Mucosa of rectum (tissue), 2 donors: ENCODE measurements around the gene STYXL2.
A peak's percentile ranks its signal among the peaks of the same experiment; 100 is the strongest.

Experiments
- H3K27ac ChIP-seq, 2 donors: one replicate each; pipeline ENCODE4 v1.7.0; 2013; ENCODE audit warnings: inconsistent platforms in 2 of 2, low read depth in 2 of 2, low read length in 2 of 2
- H3K27me3 ChIP-seq, 2 donors: one replicate each; pipeline ENCODE4 v1.7.0; 2013; ENCODE audit warnings: low read length in 2 of 2; ENCODE audit not compliant: control insufficient read depth in 2 of 2, insufficient read depth in 2 of 2
- H3K36me3 ChIP-seq, 2 donors: one replicate each; pipeline ENCODE4 v1.7.0; 2013; ENCODE audit warnings: low read length in 2 of 2; ENCODE audit not compliant: control insufficient read depth in 2 of 2, insufficient read depth in 2 of 2
- H3K4me1 ChIP-seq, 2 donors: one replicate each; pipeline ENCODE4 v1.7.0; 2013; ENCODE audit warnings: low read length in 2 of 2, mild to moderate bottlenecking in 1 of 2; ENCODE audit not compliant: control insufficient read depth in 2 of 2, insufficient read depth in 2 of 2
- H3K4me3 ChIP-seq, 2 donors: one replicate each; pipeline ENCODE4 v1.7.0; 2013; ENCODE audit warnings: low read length in 2 of 2
- H3K9ac ChIP-seq, 2 donors: one replicate each; pipeline ENCODE4 v1.7.0; 2013; ENCODE audit warnings: low read length in 2 of 2, low read depth in 1 of 2, mild to moderate bottlenecking in 1 of 2
- H3K9me3 ChIP-seq, 2 donors: one replicate each; pipeline ENCODE4 v1.7.0; 2013; ENCODE audit warnings: low read length in 2 of 2; ENCODE audit not compliant: control insufficient read depth in 2 of 2
- donor health status: healthy.
- donor health status: Normal muscosa, but diverticular disease.

Gene STYXL2

GRCh38 chr1:167088746-167089417 lies 5.0 kb upstream of the STYXL2 start:
- Histone ChIP-seq H3K4me3 (peak overlapping the region; percentile 68 to 78), H3K4me1 (peaks cover 31 to 48% of the 10 kb centered on the region in 2 donors), H3K9ac (peak overlapping the region; percentile 61 to 98), H3K27ac (peak overlapping the region; percentile 96 to 99), H3K36me3 (no peaks in the 10 kb centered on the region), H3K27me3 (no peaks in the 10 kb centered on the region), H3K9me3 (no peaks in the 10 kb centered on the region)

GRCh38 chr1:167089939-167090313 lies 3.9 kb upstream of the STYXL2 start:
- no peaks in the 10 kb centered on the region for H3K27me3 ChIP-seq
- peak overlapping the region; percentile 68 to 78 for H3K4me3 ChIP-seq
- H3K9me3 ChIP-seq: no peaks in the 10 kb centered on the region
- H3K4me1 ChIP-seq: peaks cover 28 to 40% of the 10 kb centered on the region in 2 donors
- H3K27ac ChIP-seq: peak overlapping the region; percentile 96 to 99
- H3K9ac ChIP-seq: peak overlapping the region; percentile 97 to 98
- no peaks in the 10 kb centered on the region for H3K36me3 ChIP-seq

GRCh38 chr1:167090314-167090942 lies 3.4 kb upstream of the STYXL2 start, which contains the start of gene GPA33:
GPA33 (minus strand) TSS chr1:167090377; CDS start chr1:167090287, 90 bp downstream.
- peak within 1 kb of the TSS; percentile 97 to 98 for H3K9ac ChIP-seq
- no peaks in the 10 kb centered on the region for H3K9me3 ChIP-seq
- H3K27ac ChIP-seq: peak within 1 kb of the TSS; percentile 96 to 99
- H3K27me3 ChIP-seq: no peaks in the 10 kb centered on the region
- H3K4me1 ChIP-seq: peaks cover 26 to 35% of the 10 kb centered on the region in 2 donors
- no peaks in the 10 kb centered on the region for H3K36me3 ChIP-seq
- H3K4me3 ChIP-seq: peak within 1 kb of the TSS; percentile 68 to 78

- Histone ChIP-seq H3K9ac (no peak overlapping the region), H3K4me3 (no peak overlapping the region), H3K9me3 (no peaks in the 10 kb centered on the region), H3K27ac (no peak overlapping the region), H3K27me3 (no peaks in the 10 kb centered on the region), H3K4me1 (peaks cover 11 to 14% of the 10 kb centered on the region in 2 donors), H3K36me3 (no peaks in the 10 kb centered on the region)
Measured at GRCh38 chr1:167092653-167093052, 1.2 kb upstream of the STYXL2 start.

- Histone ChIP-seq H3K27ac (no peak overlapping the region), H3K36me3 (no peaks in the 10 kb centered on the region), H3K4me1 (peaks cover 3% of the 10 kb centered on the region in 2 donors), H3K9me3 (no peaks in the 10 kb centered on the region), H3K27me3 (no peaks in the 10 kb centered on the region), H3K4me3 (no peak overlapping the region), H3K9ac (no peak overlapping the region)
Measured at GRCh38 chr1:167094690-167095089, 815 bp downstream of the STYXL2 start.

- Histone ChIP-seq H3K9me3 (no peaks in the 10 kb centered on the region), H3K36me3 (no peaks in the 10 kb centered on the region), H3K4me1 (peaks cover 3 to 6% of the 10 kb centered on the region in 2 donors), H3K4me3 (no peak overlapping the region), H3K9ac (no peak overlapping the region), H3K27ac (no peak overlapping the region), H3K27me3 (no peaks in the 10 kb centered on the region)
Measured at GRCh38 chr1:167095368-167095767, 1.5 kb downstream of the STYXL2 start.

- Histone ChIP-seq H3K27ac (no peak overlapping the region), H3K4me1 (peaks cover 2 to 6% of the 10 kb centered on the region in 2 donors), H3K36me3 (no peaks in the 10 kb centered on the region), H3K9me3 (no peaks in the 10 kb centered on the region), H3K27me3 (no peaks in the 10 kb centered on the region), H3K9ac (no peak overlapping the region), H3K4me3 (no peak overlapping the region)
Measured at GRCh38 chr1:167099851-167100250, 6.0 kb downstream of the STYXL2 start.

DNA sequence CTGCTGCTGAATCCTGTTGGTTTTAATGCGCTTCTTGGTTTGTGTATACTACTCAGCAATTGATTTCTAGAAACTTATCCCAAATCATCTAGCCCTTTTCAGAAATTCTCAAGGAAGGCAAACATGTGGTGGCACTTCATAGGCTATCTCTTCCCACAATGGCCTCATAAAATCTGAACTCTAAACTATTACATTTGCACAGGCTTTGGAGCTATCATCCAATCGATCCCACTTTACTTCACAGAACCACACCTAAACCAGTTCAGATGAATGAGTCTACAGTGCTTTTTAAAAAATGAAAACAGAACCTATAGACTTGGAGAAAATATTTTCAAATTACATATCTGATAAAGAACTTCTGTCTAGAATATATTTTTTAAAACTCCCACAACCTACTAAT lies 6.9 kb downstream of the STYXL2 start:
- peaks cover 6 to 10% of the 10 kb centered on the region in 2 donors for H3K4me1 ChIP-seq
- H3K27ac ChIP-seq: peak overlapping the region; percentile 35 to 54
- no peak overlapping the region for H3K9ac ChIP-seq
- no peaks in the 10 kb centered on the region for H3K9me3 ChIP-seq
- no peaks in the 10 kb centered on the region for H3K27me3 ChIP-seq
- H3K36me3 ChIP-seq: no peaks in the 10 kb centered on the region
- H3K4me3 ChIP-seq: no peak overlapping the region

- H3K4me3 ChIP-seq: no peak overlapping the region
- H3K27me3 ChIP-seq: no peaks in the 10 kb centered on the region
- H3K27ac ChIP-seq: no peak overlapping the region
- H3K36me3 ChIP-seq: no peaks in the 10 kb centered on the region
- peaks cover 6 to 10% of the 10 kb centered on the region in 2 donors for H3K4me1 ChIP-seq
- H3K9ac ChIP-seq: no peak overlapping the region
- no peaks in the 10 kb centered on the region for H3K9me3 ChIP-seq
Measured at GRCh38 chr1:167101754-167102153, 7.9 kb downstream of the STYXL2 start.

DNA sequence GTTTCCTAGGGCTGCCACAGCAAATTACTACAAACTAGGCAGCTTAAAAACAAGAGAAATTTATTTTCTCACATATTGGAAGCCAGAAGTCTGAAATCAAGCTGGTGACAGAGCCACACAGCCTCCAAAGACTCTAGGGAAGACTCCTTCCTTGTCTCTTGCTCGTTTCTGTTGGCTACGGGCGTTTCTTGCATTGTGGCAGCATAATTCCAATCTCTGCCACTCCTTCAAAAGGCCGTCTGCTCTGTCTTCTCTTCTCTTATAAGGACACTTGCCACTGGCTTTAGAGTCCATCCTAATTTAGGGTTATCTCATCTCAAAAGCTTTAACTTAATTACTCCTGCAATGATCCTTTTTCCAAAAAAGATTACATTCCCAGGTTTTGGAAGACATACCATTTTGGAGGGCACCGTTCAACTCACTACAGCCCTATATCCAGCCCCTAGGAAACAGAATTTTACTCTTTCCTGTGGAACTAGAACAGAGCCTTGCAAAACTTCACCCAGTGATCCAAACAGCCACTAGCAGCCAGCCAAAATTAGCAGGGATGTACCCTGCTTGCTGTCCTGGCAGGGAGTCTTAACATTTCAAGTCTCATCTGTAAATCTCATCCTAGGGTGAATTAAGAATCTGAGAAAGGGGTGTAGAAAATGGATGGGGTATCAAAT lies 9.2 kb downstream of the STYXL2 start:
- Histone ChIP-seq H3K36me3 (no peaks in the 10 kb centered on the region), H3K27me3 (no peaks in the 10 kb centered on the region), H3K4me1 (peaks cover 6 to 10% of the 10 kb centered on the region in 2 donors), H3K9me3 (no peaks in the 10 kb centered on the region), H3K27ac (no peak overlapping the region), H3K4me3 (no peak overlapping the region), H3K9ac (no peak overlapping the region)
